Suppressor macrophage treated with lipopolysaccharide for 4 hours (primary cell): ENCODE results near the gene PACS1.
"Not testable (repeated sequence)": the region's sequence is repeated elsewhere in the genome, so short reads cannot be mapped to it uniquely, and the experiment has no call there.

Experiments used
- DNase-seq: peaks from one replicate; pipeline ENCODE4 v3.0.0-alpha.2; 2020

Gene PACS1

GRCh38 chr11:66112601-66113499 lies 42.8 kb downstream of the PACS1 start:
- peak; percentile 89 for DNase-seq

GRCh38 chr11:66114957-66115356 lies 44.9 kb downstream of the PACS1 start:
- not testable (repeated sequence) for DNase-seq

GRCh38 chr11:66115638-66116301 lies 45.7 kb downstream of the PACS1 start:
- DNase-seq: peak; percentile 27

- DNase-seq: no peak
These were observed 46.7 kb downstream of the PACS1 start for GRCh38 chr11:66116576-66117361.

GRCh38 chr11:66118847-66119246 lies 48.8 kb downstream of the PACS1 start:
- DNase-seq: no peak

GRCh38 chr11:66119348-66120133 lies 49.5 kb downstream of the PACS1 start:
- no peak for DNase-seq

- no peak for DNase-seq
These were observed 51.4 kb downstream of the PACS1 start for GRCh38 chr11:66121466-66121865.

- DNase-seq: no peak
These were observed 53.8 kb downstream of the PACS1 start for GRCh38 chr11:66123902-66124301.

GRCh38 chr11:66124564-66124963 lies 54.5 kb downstream of the PACS1 start:
- DNase-seq: no peak

- peak; percentile 59 for DNase-seq
These were observed 56.0 kb downstream of the PACS1 start for GRCh38 chr11:66126064-66126463.

GRCh38 chr11:66126808-66127555 lies 56.9 kb downstream of the PACS1 start:
- DNase-seq: peak; percentile 82

- DNase-seq: no peak
These were observed 60.9 kb downstream of the PACS1 start for GRCh38 chr11:66130978-66131377.

- DNase-seq: no peak
These were observed 62.0 kb downstream of the PACS1 start for GRCh38 chr11:66131937-66132632.

GRCh38 chr11:66133216-66133775 lies 63.2 kb downstream of the PACS1 start:
- DNase-seq: no peak

GRCh38 chr11:66136752-66137123 lies 66.7 kb downstream of the PACS1 start:
- peak; percentile 37 for DNase-seq

GRCh38 chr11:66139817-66140404 lies 69.8 kb downstream of the PACS1 start:
- DNase-seq: no peak

- no peak for DNase-seq
These were observed 72.5 kb downstream of the PACS1 start for GRCh38 chr11:66142370-66143263.

- no peak for DNase-seq
These were observed 73.1 kb downstream of the PACS1 start for GRCh38 chr11:66143264-66143566.

GRCh38 chr11:66143996-66144678 lies 74.1 kb downstream of the PACS1 start:
- no peak for DNase-seq
